ENCODE data around the gene ZNF236.

ZNF236 gene

DNA sequence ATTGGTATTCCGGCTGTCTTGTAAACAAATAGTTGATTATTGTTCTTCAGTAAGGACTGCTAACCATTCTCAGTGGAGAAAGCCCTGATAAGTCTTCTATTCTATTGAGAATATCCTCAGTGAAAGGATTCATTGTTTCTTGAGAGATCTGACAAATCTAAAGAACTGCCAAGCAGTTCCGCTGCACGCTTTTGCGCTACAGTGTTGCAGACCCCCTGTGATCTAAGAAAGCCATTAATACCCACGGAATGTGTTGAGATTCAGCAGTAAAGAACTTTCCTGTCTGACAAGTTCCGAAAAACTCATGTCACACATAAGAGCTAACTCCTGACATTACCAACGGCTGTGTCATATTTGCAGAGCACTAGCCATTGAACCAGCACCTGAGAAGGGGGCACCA lies 63.8 kb downstream of the ZNF236 start:
- TF ChIP-seq, protein P1, sequence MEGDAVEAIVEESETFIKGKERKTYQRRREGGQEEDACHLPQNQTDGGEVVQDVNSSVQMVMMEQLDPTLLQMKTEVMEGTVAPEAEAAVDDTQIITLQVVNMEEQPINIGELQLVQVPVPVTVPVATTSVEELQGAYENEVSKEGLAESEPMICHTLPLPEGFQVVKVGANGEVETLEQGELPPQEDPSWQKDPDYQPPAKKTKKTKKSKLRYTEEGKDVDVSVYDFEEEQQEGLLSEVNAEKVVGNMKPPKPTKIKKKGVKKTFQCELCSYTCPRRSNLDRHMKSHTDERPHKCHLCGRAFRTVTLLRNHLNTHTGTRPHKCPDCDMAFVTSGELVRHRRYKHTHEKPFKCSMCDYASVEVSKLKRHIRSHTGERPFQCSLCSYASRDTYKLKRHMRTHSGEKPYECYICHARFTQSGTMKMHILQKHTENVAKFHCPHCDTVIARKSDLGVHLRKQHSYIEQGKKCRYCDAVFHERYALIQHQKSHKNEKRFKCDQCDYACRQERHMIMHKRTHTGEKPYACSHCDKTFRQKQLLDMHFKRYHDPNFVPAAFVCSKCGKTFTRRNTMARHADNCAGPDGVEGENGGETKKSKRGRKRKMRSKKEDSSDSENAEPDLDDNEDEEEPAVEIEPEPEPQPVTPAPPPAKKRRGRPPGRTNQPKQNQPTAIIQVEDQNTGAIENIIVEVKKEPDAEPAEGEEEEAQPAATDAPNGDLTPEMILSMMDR (IDR thresholded peaks at IDR 0.05; ENCODE audit: low read length, missing control alignments) = no peak
- no peak for DNase-seq (ENCODE audit: low read depth)
- no peak overlapping the region for H3K4me3 ChIP-seq (replicated peaks; ENCODE audit: low read depth, low read length)

DNA sequence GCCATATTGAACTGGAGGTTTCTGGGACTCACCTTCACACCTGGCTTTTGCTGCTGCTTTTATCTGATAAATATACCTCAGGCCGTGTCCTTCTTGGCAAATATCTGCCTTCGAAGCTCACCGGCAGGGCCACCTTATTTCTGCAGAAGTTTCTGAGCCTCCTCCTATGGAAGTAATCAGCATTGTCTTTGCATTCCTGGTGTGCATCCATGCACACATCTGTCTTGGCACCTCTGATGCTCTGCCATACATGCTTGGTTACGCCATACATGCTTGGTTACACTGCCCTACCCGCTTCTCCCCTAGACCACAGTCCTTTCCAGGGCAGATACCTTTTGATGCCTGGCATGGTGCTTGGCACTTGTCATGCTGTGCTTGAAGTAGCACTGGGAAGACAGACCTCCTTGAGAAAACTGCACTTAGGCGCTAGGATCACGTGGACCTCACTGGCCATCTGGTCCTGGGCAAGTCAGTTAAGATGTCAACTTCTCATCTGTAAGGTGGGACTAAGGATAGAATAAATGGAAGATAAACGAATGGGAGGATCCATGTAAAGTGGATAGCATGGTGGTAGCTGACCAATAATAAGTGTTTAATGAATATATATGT lies 66.8 kb downstream of the ZNF236 start:
- H3K4me3 ChIP-seq (replicated peaks; ENCODE audit: low read depth, low read length) = no peak overlapping the region
- DNase-seq (ENCODE audit: low read depth) = no peak
- TF ChIP-seq, protein P1 (IDR thresholded peaks at IDR 0.05; ENCODE audit: low read length, missing control alignments) = no peak

DNA sequence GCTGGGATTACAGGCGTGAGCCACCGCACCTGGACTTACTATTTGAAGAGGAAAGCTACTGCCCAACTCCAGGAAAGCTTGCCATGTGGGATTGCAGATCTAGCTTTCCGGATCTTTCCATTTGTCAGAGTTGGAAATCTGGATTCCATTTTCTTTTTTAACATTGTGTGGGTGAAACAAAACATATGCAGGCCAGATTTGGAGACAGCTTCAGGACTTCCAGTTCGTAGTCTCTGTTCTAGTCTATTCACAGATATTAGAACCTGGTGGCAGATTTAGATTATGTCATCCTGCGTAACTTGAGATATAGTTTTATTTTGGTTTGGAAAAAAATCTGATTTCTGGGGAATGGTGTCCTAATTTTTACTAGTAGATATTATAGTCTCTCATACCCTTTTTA lies 70.5 kb downstream of the ZNF236 start:
- H3K4me3 ChIP-seq (replicated peaks; ENCODE audit: low read depth, low read length) = no peak overlapping the region
- DNase-seq (ENCODE audit: low read depth) = no peak
- TF ChIP-seq, protein P1 (IDR thresholded peaks at IDR 0.05; ENCODE audit: low read length, missing control alignments) = no peak

DNA sequence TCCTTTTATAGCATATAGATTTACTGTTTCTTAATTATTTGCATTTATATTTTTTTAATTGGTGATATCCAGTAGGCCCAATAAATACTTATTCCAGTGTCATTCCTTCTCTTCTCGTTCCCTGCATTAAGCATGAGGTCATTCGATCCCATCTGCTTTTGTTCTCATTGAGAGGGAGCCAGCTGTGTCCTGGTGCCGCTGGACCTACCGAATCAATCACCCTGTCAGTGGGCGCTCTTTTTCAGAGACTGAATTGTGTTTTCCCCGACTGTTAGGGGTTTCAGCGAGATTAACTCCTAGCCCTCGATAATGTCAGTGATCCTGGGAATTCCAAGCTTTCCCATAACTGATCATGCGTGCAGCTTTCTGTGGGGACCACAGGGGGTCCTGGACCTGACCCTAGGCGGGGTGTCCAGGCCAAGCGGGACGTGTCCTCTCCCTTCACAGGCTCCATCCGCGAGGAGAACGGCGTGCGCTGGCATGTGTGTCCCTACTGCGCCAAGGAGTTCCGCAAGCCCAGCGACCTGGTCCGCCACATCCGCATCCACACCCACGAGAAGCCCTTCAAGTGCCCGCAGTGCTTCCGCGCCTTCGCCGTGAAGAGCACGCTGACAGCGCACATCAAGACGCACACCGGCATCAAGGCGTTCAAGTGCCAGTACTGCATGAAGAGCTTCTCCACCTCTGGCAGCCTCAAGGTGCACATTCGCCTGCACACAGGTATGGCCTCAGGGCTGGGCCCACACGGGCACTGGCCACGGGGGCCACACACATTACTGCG lies 72.4 kb downstream of the ZNF236 start:
- no peak overlapping the region for H3K4me3 ChIP-seq (replicated peaks; ENCODE audit: low read depth, low read length)
- no peak for DNase-seq (ENCODE audit: low read depth)
- TF ChIP-seq, protein P1 (IDR thresholded peaks at IDR 0.05; ENCODE audit: low read length, missing control alignments) = no peak

DNA sequence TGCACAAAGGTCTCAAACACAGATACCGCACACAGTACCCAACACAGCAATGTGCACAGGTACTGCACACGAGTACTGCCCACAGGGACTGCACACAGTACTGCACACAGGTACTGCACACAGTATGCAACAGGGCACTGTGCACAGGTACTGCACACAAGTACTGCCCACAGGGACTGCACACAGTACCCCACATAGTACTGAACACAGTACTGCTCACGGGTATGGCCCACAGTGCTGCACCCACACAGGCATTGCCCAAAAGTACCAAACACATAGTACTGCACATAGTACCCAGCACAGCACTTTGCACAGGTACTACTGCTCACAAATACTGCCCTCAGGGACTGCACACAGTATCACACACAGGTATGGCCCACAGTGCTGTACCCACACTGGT lies 73.1 kb downstream of the ZNF236 start:
- TF ChIP-seq, protein P1 (IDR thresholded peaks at IDR 0.05; ENCODE audit: low read length, missing control alignments) = no peak
- no peak overlapping the region for H3K4me3 ChIP-seq (replicated peaks; ENCODE audit: low read depth, low read length)
- no peak for DNase-seq (ENCODE audit: low read depth)

DNA sequence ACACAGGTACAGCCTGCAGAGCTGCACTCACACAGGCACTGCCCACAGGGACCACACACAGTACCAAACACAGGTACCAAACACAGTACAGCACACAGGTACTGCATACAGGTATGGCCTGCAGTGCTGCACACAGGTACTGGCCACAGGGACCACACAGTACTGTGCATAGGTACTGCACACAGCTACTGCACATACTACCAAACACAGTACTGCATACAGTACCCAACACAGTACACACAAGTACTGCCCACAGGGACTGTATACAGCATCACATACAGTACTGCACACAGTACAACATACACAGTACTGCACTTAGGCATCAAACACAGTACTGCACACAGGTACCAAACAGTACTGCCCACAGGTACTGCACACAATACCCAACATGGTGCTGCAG lies 74.3 kb downstream of the ZNF236 start:
- H3K4me3 ChIP-seq (replicated peaks; ENCODE audit: low read depth, low read length) = no peak overlapping the region
- DNase-seq (ENCODE audit: low read depth) = no peak
- TF ChIP-seq, protein P1 (IDR thresholded peaks at IDR 0.05; ENCODE audit: low read length, missing control alignments) = no peak

Data from fibroblast of pulmonary artery (primary cell).